Measurements from ENCODE around the gene WFDC6. TPM values are rescaled to one million over a fixed set of nuclear protein-coding genes. Genes with fewer than 3 reads are reported as not detected.
A peak's percentile ranks its signal among the peaks of the same experiment; 100 is the strongest.

The WFDC6 gene
- total and polyA plus RNA-seq, 3 donors from 2014 or later: 24.9 to 83.3 (median 75.6) TPM

DNA sequence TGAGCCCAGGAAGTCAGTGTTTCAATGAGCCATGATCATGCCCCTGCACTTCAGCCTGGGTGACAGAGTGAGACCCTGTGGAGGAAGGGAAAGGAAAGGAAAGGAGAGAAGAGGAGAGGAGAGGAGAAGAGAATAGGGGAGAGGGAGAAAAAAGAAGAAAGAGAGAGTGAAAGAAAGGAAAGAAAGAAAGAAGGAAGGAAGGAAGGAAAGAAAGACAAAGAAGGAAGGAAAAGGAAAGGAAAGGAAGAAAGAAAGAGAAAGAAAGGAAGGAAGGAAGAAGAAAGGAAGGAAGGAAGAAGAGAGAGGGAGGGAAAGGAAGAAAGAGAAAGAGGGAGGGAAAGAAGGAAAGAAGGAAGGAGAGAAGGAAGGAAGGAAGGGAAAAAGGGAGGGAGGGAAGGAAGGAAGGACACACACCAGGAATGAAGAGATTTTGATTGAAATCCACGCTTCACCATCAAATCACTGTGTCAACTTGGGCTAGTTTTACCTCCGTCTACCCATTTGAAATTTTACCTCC lies 25.5 kb upstream of the WFDC6 start:
- Histone ChIP-seq H3K4me3 (no peak overlapping the region), H3K4me1 (no peaks in the 10 kb centered on the region), H3K27me3 (no peaks in the 10 kb centered on the region), H3K36me3 (ENCODE audit: low read depth, missing control alignments) (no peaks in the 10 kb centered on the region), H3K9me3 (no peaks in the 10 kb centered on the region), H3K27ac (no peak overlapping the region)
- WGBS, 2 donors: 86 to 91% methylated on average over 2 of the region's 2 CpGs
- intact Hi-C loops (cut with DNase I; ENCODE audit: low total_unique reads): no loop called here
- TF ChIP-seq, protein P1, sequence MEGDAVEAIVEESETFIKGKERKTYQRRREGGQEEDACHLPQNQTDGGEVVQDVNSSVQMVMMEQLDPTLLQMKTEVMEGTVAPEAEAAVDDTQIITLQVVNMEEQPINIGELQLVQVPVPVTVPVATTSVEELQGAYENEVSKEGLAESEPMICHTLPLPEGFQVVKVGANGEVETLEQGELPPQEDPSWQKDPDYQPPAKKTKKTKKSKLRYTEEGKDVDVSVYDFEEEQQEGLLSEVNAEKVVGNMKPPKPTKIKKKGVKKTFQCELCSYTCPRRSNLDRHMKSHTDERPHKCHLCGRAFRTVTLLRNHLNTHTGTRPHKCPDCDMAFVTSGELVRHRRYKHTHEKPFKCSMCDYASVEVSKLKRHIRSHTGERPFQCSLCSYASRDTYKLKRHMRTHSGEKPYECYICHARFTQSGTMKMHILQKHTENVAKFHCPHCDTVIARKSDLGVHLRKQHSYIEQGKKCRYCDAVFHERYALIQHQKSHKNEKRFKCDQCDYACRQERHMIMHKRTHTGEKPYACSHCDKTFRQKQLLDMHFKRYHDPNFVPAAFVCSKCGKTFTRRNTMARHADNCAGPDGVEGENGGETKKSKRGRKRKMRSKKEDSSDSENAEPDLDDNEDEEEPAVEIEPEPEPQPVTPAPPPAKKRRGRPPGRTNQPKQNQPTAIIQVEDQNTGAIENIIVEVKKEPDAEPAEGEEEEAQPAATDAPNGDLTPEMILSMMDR (IDR thresholded peaks at IDR 0.05): no peak
- no peak for TF ChIP-seq POLR2A (IDR thresholded peaks at IDR 0.05)
- no peak for DNase-seq

- H3K4me3 ChIP-seq: no peak overlapping the region
- 88 to 89% methylated on average over 1 of the region's 1 CpG for WGBS, 2 donors
- no peaks in the 10 kb centered on the region for H3K36me3 ChIP-seq (ENCODE audit: low read depth, missing control alignments)
- H3K27ac ChIP-seq: no peak overlapping the region
- H3K9me3 ChIP-seq: no peaks in the 10 kb centered on the region
- no peak for TF ChIP-seq POLR2A (IDR thresholded peaks at IDR 0.05)
- TF ChIP-seq, protein P1 (IDR thresholded peaks at IDR 0.05): no peak
- intact Hi-C loops (cut with DNase I; ENCODE audit: low total_unique reads): no loop called here
- no peaks in the 10 kb centered on the region for H3K27me3 ChIP-seq
- no peak for DNase-seq
- no peaks in the 10 kb centered on the region for H3K4me1 ChIP-seq
These were observed 15.9 kb upstream of the WFDC6 start for GRCh38 chr20:45555198-45555597.

DNA sequence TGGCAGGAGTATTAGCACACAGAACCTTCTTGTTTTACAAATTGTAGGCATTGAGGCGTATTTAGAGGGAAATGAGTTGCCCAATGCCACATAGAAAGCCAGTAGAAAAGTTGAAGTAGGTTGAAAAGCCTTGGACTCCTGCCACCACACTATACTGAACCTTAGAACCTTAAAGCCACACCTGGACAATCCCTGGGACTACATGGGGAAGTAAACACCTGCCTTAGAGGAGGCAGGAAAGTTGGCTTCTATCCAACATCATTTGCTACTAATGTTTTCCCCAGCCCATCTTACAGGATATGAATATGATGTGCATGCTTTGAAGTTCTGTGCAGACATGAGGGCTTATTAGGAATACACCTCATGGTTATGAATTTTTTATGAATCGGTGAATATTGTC lies 13.2 kb upstream of the WFDC6 start:
- no peaks in the 10 kb centered on the region for H3K27me3 ChIP-seq
- peaks cover 5% of the 10 kb centered on the region for H3K4me1 ChIP-seq
- H3K27ac ChIP-seq: no peak overlapping the region
- H3K9me3 ChIP-seq: no peaks in the 10 kb centered on the region
- H3K4me3 ChIP-seq: no peak overlapping the region
- no peak for DNase-seq
- no peak for TF ChIP-seq POLR2A (IDR thresholded peaks at IDR 0.05)
- TF ChIP-seq, protein P1 (IDR thresholded peaks at IDR 0.05): no peak
- no peaks in the 10 kb centered on the region for H3K36me3 ChIP-seq (ENCODE audit: low read depth, missing control alignments)
- WGBS, 2 donors: 86 to 91% methylated on average over 2 of the region's 2 CpGs
- intact Hi-C loops (cut with DNase I; ENCODE audit: low total_unique reads): no loop called here

- peaks cover 5% of the 10 kb centered on the region for H3K4me1 ChIP-seq
- no peak overlapping the region for H3K27ac ChIP-seq
- DNase-seq: no peak
- no peaks in the 10 kb centered on the region for H3K36me3 ChIP-seq (ENCODE audit: low read depth, missing control alignments)
- intact Hi-C loops (cut with DNase I; ENCODE audit: low total_unique reads): no loop called here
- TF ChIP-seq, protein P1 (IDR thresholded peaks at IDR 0.05): no peak
- no peak for TF ChIP-seq POLR2A (IDR thresholded peaks at IDR 0.05)
- H3K9me3 ChIP-seq: no peaks in the 10 kb centered on the region
- H3K27me3 ChIP-seq: no peaks in the 10 kb centered on the region
- no peak overlapping the region for H3K4me3 ChIP-seq
These were observed 11.5 kb upstream of the WFDC6 start for GRCh38 chr20:45550765-45551164.

- no peak overlapping the region for H3K4me3 ChIP-seq
- intact Hi-C loops (cut with DNase I; ENCODE audit: low total_unique reads): no loop called here
These were observed 9.1 kb upstream of the WFDC6 start for GRCh38 chr20:45548410-45548809.

More at GRCh38 chr20:45548410-45548809, 9.1 kb upstream of the WFDC6 start:
- DNase-seq: no peak
- Histone ChIP-seq H3K36me3 (ENCODE audit: low read depth, missing control alignments) (no peaks in the 10 kb centered on the region), H3K27me3 (no peaks in the 10 kb centered on the region), H3K27ac (peak overlapping the region; percentile 44 to 52), H3K9me3 (no peaks in the 10 kb centered on the region), H3K4me1 (peaks cover 5% of the 10 kb centered on the region)
- 74 to 79% methylated on average over 7 of the region's 7 CpGs for WGBS, 2 donors
- TF ChIP-seq, protein P1 (IDR thresholded peaks at IDR 0.05): no peak
- no peak for TF ChIP-seq POLR2A (IDR thresholded peaks at IDR 0.05)
